Naive thymus-derived CD8-positive, alpha-beta T cell (primary cell): ENCODE measurements around the gene PBX4. TPM values are rescaled to one million over a fixed set of nuclear protein-coding genes. Genes with fewer than 3 reads are reported as not detected.

Experiments
- ATAC-seq, 2 donors: fragments of 150-1000 bp; cut with Tn5 transposase in 1 of 2; sonication (Bioruptor Pico), chemical (Tn5 transposase) in 1 of 2; 1 replicate in 1 of 2; 2 replicates in 1 of 2; pipeline ENCODE4 v1.10.0; 2021; ENCODE audit warnings: mild to moderate bottlenecking in 2 of 2, moderate library complexity in 2 of 2
- POLR2A ChIA-PET: fragments of 350-600 bp; sonication (Branson Sonifier 250); formaldehyde crosslinking; loops from one replicate; lab custom pipeline; 2021; ENCODE audit warnings: antibody characterized with exemption; lab: Charles Lee
- DNase-seq, 10 donors: peaks; one replicate each; pipeline versions ENCODE4 v3.0.0 to v3.0.0-alpha.2; 2020 to 2022
- H3K27ac Mint-ChIP-seq, 10 donors: one replicate each; pipeline ENCODE4 v1.8.0; 2020 to 2022; ENCODE audit warnings: mild to moderate bottlenecking in 10 of 10, mixed read lengths in 10 of 10, moderate library complexity in 4 of 10, inconsistent platforms in 1 of 10
- H3K27me3 Mint-ChIP-seq, 5 donors: one replicate each; pipeline ENCODE4 v1.8.0; 2021 to 2022; ENCODE audit warnings: mixed read lengths in 5 of 5
- H3K36me3 Mint-ChIP-seq, 3 donors: one replicate each; pipeline ENCODE4 v1.8.0; 2020 to 2022; ENCODE audit warnings: mixed read lengths in 3 of 3, mild to moderate bottlenecking in 2 of 3, inconsistent platforms in 1 of 3
- H3K4me1 Mint-ChIP-seq, 4 donors: one replicate each; pipeline ENCODE4 v1.8.0; 2021 to 2022; ENCODE audit warnings: mixed read lengths in 4 of 4
- H3K4me3 Mint-ChIP-seq, 10 donors: one replicate each; pipeline ENCODE4 v1.8.0; 2020 to 2022; ENCODE audit warnings: mild to moderate bottlenecking in 10 of 10, mixed read lengths in 10 of 10, moderate library complexity in 6 of 10, inconsistent platforms in 1 of 10
- H3K9me3 Mint-ChIP-seq, 9 donors: one replicate each; pipeline ENCODE4 v1.8.0; 2020 to 2022; ENCODE audit warnings: mixed read lengths in 9 of 9, mild to moderate bottlenecking in 3 of 9, inconsistent platforms in 1 of 9, moderate library complexity in 1 of 9
- polyA plus RNA-seq, 3 donors: library from polyadenylated mRNA; unstranded; fragments of 300-500 nt; fragmentation: Illumina TruSeq; gene quantifications; one replicate each; pipeline ENCODE4 v1.2.3, GENCODE V29; 2021
- total RNA-seq, 8 experiments: library from RNA in 2 of 8; stranded (reverse) in 2 of 8; gene quantifications; one replicate each; pipeline ENCODE4 v1.2.3 and lab custom pipeline; 2021 to 2026

The PBX4 gene
- total and polyA plus RNA-seq, 5 experiments from 2014 or later: 2.6 to 49.4 (median 6.9) TPM

GRCh38 chr19:19533841-19534240 lies 84.6 kb downstream of the PBX4 start:
- DNase-seq (no peak), ATAC-seq (no peak)
- Mint-ChIP-seq H3K36me3 (peaks cover 0 to 6% (median 0%) of the 10 kb centered on the region in 3 donors), H3K4me3 (peak overlapping the region in 1 of 10 donors; percentile 14), H3K9me3 (no peaks in the 10 kb centered on the region), H3K27ac (peak overlapping the region in 4 of 10 donors; percentile 23 to 77 (median 36)), H3K4me1 (peaks cover 13 to 31% (median 27%) of the 10 kb centered on the region in 4 donors), H3K27me3 (peaks cover 0 to 4% (median 0%) of the 10 kb centered on the region in 5 donors)
- POLR2A ChIA-PET: interaction anchor here (2.9 to 3.7 kb wide), 2 partner anchors 110 to 135 kb away, joined by 18 to 31 read pairs; partner anchors contain the start of genes GMIP and ZNF101

- ATAC-seq (no peak), DNase-seq (no peak)
- peak overlapping the region in 4 of 10 donors; percentile 52 to 84 (median 58) for H3K27ac Mint-ChIP-seq
These were observed 85.4 kb downstream of the PBX4 start for GRCh38 chr19:19532806-19533701.

GRCh38 chr19:19531951-19532805 lies 86.3 kb downstream of the PBX4 start:
- Mint-ChIP-seq H3K4me3 (peak overlapping the region in 3 of 10 donors; percentile 24 to 49 (median 28)), H3K4me1 (peaks cover 4 to 21% (median 17%) of the 10 kb centered on the region in 4 donors), H3K27ac (peak overlapping the region in 7 of 10 donors; percentile 37 to 98 (median 88)), H3K36me3 (peaks cover 0 to 16% (median 0%) of the 10 kb centered on the region in 3 donors), H3K27me3 (no peaks in the 10 kb centered on the region), H3K9me3 (no peaks in the 10 kb centered on the region)
- POLR2A ChIA-PET: interaction anchor here (0.5 to 3.7 kb wide), 18 partner anchors 11 to 427 kb away, joined by 3 to 31 read pairs (median 4); partner anchors contain the start of genes ATP13A1, GMIP, LPAR2 and NDUFA13
- ATAC-seq: peak; percentile 83 to 89
- DNase-seq: peak; percentile 73 to 90 (median 85)

More at GRCh38 chr19:19532806-19533701, 85.4 kb downstream of the PBX4 start:
- Mint-ChIP-seq H3K4me1 (peaks cover 9 to 25% (median 22%) of the 10 kb centered on the region in 4 donors), H3K4me3 (peak overlapping the region in 1 of 10 donors; percentile 41), H3K36me3 (peaks cover 0 to 11% (median 0%) of the 10 kb centered on the region in 3 donors), H3K9me3 (no peaks in the 10 kb centered on the region), H3K27me3 (no peaks in the 10 kb centered on the region)
- POLR2A ChIA-PET: interaction anchor here (0.5 to 3.7 kb wide), 17 partner anchors 10 to 426 kb away, joined by 3 to 31 read pairs (median 4); partner anchors contain the start of genes ATP13A1, GMIP, LPAR2 and NDUFA13

- Mint-ChIP-seq H3K27ac (peak overlapping the region in 7 of 10 donors; percentile 58 to 88 (median 77)), H3K36me3 (peaks cover 0 to 24% (median 0%) of the 10 kb centered on the region in 3 donors), H3K4me3 (no peak overlapping the region), H3K9me3 (no peaks in the 10 kb centered on the region), H3K27me3 (no peaks in the 10 kb centered on the region), H3K4me1 (peaks cover 4 to 24% (median 16%) of the 10 kb centered on the region in 4 donors)
- ATAC-seq: no peak
- POLR2A ChIA-PET: interaction anchor here (0.6 to 3.7 kb wide), 4 partner anchors 14 to 138 kb away, joined by 3 to 31 read pairs (median 14); partner anchors contain the start of genes GMIP, NDUFA13 and ZNF101
- no peak for DNase-seq
These were observed 87.6 kb downstream of the PBX4 start for GRCh38 chr19:19530889-19531288.

- POLR2A ChIA-PET: interaction anchor here (1.2 to 3.7 kb wide), 3 partner anchors 14 to 114 kb away, joined by 11 to 31 read pairs (median 11); partner anchors contain the start of genes GMIP and NDUFA13
- H3K4me3 Mint-ChIP-seq: no peak overlapping the region
- peak overlapping the region in 2 of 10 donors; percentile 77 to 78 for H3K27ac Mint-ChIP-seq
These were observed 88.1 kb downstream of the PBX4 start for GRCh38 chr19:19530423-19530804.

GRCh38 chr19:19529783-19530422 lies 88.6 kb downstream of the PBX4 start:
- no peak for DNase-seq
- H3K4me1 Mint-ChIP-seq: peaks cover 4 to 29% (median 16%) of the 10 kb centered on the region in 4 donors
- H3K27me3 Mint-ChIP-seq: no peaks in the 10 kb centered on the region
- H3K36me3 Mint-ChIP-seq: peaks cover 0 to 24% (median 0%) of the 10 kb centered on the region in 3 donors
- H3K4me3 Mint-ChIP-seq: no peak overlapping the region
- no peaks in the 10 kb centered on the region for H3K9me3 Mint-ChIP-seq
- POLR2A ChIA-PET: interaction anchor here (1.2 to 3.7 kb wide), 2 partner anchors 99 to 114 kb away, joined by 11 to 31 read pairs; partner anchors contain the start of gene GMIP
- ATAC-seq: no peak
- peak overlapping the region in 5 of 10 donors; percentile 47 to 84 (median 66) for H3K27ac Mint-ChIP-seq

More at GRCh38 chr19:19530423-19530804, 88.1 kb downstream of the PBX4 start:
- H3K36me3 Mint-ChIP-seq: peaks cover 0 to 24% (median 0%) of the 10 kb centered on the region in 3 donors
- ATAC-seq (no peak), DNase-seq (no peak)
- peaks cover 4 to 24% (median 16%) of the 10 kb centered on the region in 4 donors for H3K4me1 Mint-ChIP-seq
- H3K27me3 Mint-ChIP-seq: no peaks in the 10 kb centered on the region
- no peaks in the 10 kb centered on the region for H3K9me3 Mint-ChIP-seq

GRCh38 chr19:19528721-19529490 lies 89.6 kb downstream of the PBX4 start, which contains the start of gene YJEFN3:
YJEFN3 (plus strand) TSS chr19:19528911; CDS start chr19:19528933, 22 bp downstream.
- peaks cover 0 to 30% (median 0%) of the 10 kb centered on the region in 3 donors for H3K36me3 Mint-ChIP-seq
- ATAC-seq (no peak), DNase-seq (no peak)
- H3K27ac Mint-ChIP-seq: peak within 1 kb of the TSS in 5 of 10 donors; percentile 26 to 84 (median 62)
- POLR2A ChIA-PET: no interaction called here
- no peaks in the 10 kb centered on the region for H3K9me3 Mint-ChIP-seq
- H3K27me3 Mint-ChIP-seq: no peaks in the 10 kb centered on the region
- peaks cover 8 to 31% (median 12%) of the 10 kb centered on the region in 4 donors for H3K4me1 Mint-ChIP-seq
- no peak within 1 kb of the TSS for H3K4me3 Mint-ChIP-seq

GRCh38 chr19:19527674-19528625 lies 90.5 kb downstream of the PBX4 start:
- no peak overlapping the region for H3K4me3 Mint-ChIP-seq
- H3K27me3 Mint-ChIP-seq: no peaks in the 10 kb centered on the region
- no peak for ATAC-seq
- H3K36me3 Mint-ChIP-seq: peaks cover 0 to 37% (median 0%) of the 10 kb centered on the region in 3 donors
- peaks cover 4 to 29% (median 10%) of the 10 kb centered on the region in 4 donors for H3K4me1 Mint-ChIP-seq
- no peaks in the 10 kb centered on the region for H3K9me3 Mint-ChIP-seq
- no peak for DNase-seq
- POLR2A ChIA-PET: no interaction called here
- H3K27ac Mint-ChIP-seq: peak overlapping the region in 1 of 10 donors; percentile 59

- DNase-seq (no peak), ATAC-seq (no peak)
- peaks cover 3 to 30% (median 10%) of the 10 kb centered on the region in 4 donors for H3K4me1 Mint-ChIP-seq
- no peaks in the 10 kb centered on the region for H3K27me3 Mint-ChIP-seq
- no peak overlapping the region for H3K4me3 Mint-ChIP-seq
- no peaks in the 10 kb centered on the region for H3K9me3 Mint-ChIP-seq
- POLR2A ChIA-PET: no interaction called here
- H3K36me3 Mint-ChIP-seq: peaks cover 0 to 43% (median 0%) of the 10 kb centered on the region in 3 donors
- peak overlapping the region in 1 of 10 donors; percentile 29 for H3K27ac Mint-ChIP-seq
These were observed 91.2 kb downstream of the PBX4 start for GRCh38 chr19:19527371-19527656.
